ENCODE data around the gene FETUB.
"Not testable (repeated sequence)": the region's sequence is repeated elsewhere in the genome, so short reads cannot be mapped to it uniquely, and the experiment has no call there.

Gene FETUB

GRCh38 chr3:186633481-186633880, 6.7 kb upstream of the FETUB start:
- no peak for DNase-seq (ENCODE audit: low read depth in 1 of 2, low spot score in 1 of 2)

GRCh38 chr3:186634207-186634606, 6.0 kb upstream of the FETUB start:
- DNase-seq (ENCODE audit: low read depth in 1 of 2, low spot score in 1 of 2), result not testable (repeated sequence)

GRCh38 chr3:186635532-186635931, 4.7 kb upstream of the FETUB start:
- no peak for DNase-seq (ENCODE audit: low read depth in 1 of 2, low spot score in 1 of 2)

- DNase-seq (ENCODE audit: low read depth in 1 of 2, low spot score in 1 of 2), result no peak
Observed at GRCh38 chr3:186636536-186636935, 3.7 kb upstream of the FETUB start.

GRCh38 chr3:186637686-186638085, 2.5 kb upstream of the FETUB start:
- no peak for DNase-seq (ENCODE audit: low read depth in 1 of 2, low spot score in 1 of 2)

GRCh38 chr3:186638259-186638658, 1.9 kb upstream of the FETUB start:
- no peak for DNase-seq (ENCODE audit: low read depth in 1 of 2, low spot score in 1 of 2)

GRCh38 chr3:186640473-186640818, 247 bp downstream of the FETUB start:
- no peak for DNase-seq (ENCODE audit: low read depth in 1 of 2, low spot score in 1 of 2)

GRCh38 chr3:186640929-186641328, 730 bp downstream of the FETUB start:
- DNase-seq (ENCODE audit: low read depth in 1 of 2, low spot score in 1 of 2), result no peak

GRCh38 chr3:186642014-186642413, 1.8 kb downstream of the FETUB start:
- DNase-seq (ENCODE audit: low read depth in 1 of 2, low spot score in 1 of 2), result no peak

- DNase-seq (ENCODE audit: low read depth in 1 of 2, low spot score in 1 of 2), result no peak
Observed at GRCh38 chr3:186643493-186643892, 3.3 kb downstream of the FETUB start.

- no peak for DNase-seq (ENCODE audit: low read depth in 1 of 2, low spot score in 1 of 2)
Observed at GRCh38 chr3:186644683-186645082, 4.5 kb downstream of the FETUB start.

- DNase-seq (ENCODE audit: low read depth in 1 of 2, low spot score in 1 of 2), result no peak
Observed at GRCh38 chr3:186646106-186646505, 5.9 kb downstream of the FETUB start.

GRCh38 chr3:186646841-186647240, 6.6 kb downstream of the FETUB start:
- no peak for DNase-seq (ENCODE audit: low read depth in 1 of 2, low spot score in 1 of 2)

GRCh38 chr3:186648851-186649250, 8.7 kb downstream of the FETUB start:
- DNase-seq (ENCODE audit: low read depth in 1 of 2, low spot score in 1 of 2), result no peak

- no peak for DNase-seq (ENCODE audit: low read depth in 1 of 2, low spot score in 1 of 2)
Observed at GRCh38 chr3:186651678-186652215, 11.5 kb downstream of the FETUB start.

- no peak for DNase-seq (ENCODE audit: low read depth in 1 of 2, low spot score in 1 of 2)
Observed at GRCh38 chr3:186653080-186653707, 13.0 kb downstream of the FETUB start.

GRCh38 chr3:186653984-186654383, 13.8 kb downstream of the FETUB start:
- DNase-seq (ENCODE audit: low read depth in 1 of 2, low spot score in 1 of 2), result no peak

GRCh38 chr3:186663361-186664118, 23.3 kb downstream of the FETUB start:
- DNase-seq (ENCODE audit: low read depth in 1 of 2, low spot score in 1 of 2), result no peak

GRCh38 chr3:186664119-186664495, 23.9 kb downstream of the FETUB start:
- no peak for DNase-seq (ENCODE audit: low read depth in 1 of 2, low spot score in 1 of 2)

- DNase-seq (ENCODE audit: low read depth in 1 of 2, low spot score in 1 of 2), result no peak
Observed at GRCh38 chr3:186664506-186664905, 24.3 kb downstream of the FETUB start.

GRCh38 chr3:186665625-186666188, 25.5 kb downstream of the FETUB start, which contains the start of gene HRG:
HRG (plus strand) TSS chr3:186666014; CDS start chr3:186666032, 18 bp downstream.
- DNase-seq (ENCODE audit: low read depth in 1 of 2, low spot score in 1 of 2), result no peak

GRCh38 chr3:186668426-186668825, 28.2 kb downstream of the FETUB start:
- DNase-seq (ENCODE audit: low read depth in 1 of 2, low spot score in 1 of 2), result no peak
